ENCODE data around the gene TEKT3. TPM values are rescaled to one million over a fixed set of nuclear protein-coding genes. Genes with fewer than 3 reads are reported as not detected.

TEKT3 gene
- under 1 TPM in 1 of 2 experiments, not detected in 1; 0.25 TPM for total RNA-seq

DNA sequence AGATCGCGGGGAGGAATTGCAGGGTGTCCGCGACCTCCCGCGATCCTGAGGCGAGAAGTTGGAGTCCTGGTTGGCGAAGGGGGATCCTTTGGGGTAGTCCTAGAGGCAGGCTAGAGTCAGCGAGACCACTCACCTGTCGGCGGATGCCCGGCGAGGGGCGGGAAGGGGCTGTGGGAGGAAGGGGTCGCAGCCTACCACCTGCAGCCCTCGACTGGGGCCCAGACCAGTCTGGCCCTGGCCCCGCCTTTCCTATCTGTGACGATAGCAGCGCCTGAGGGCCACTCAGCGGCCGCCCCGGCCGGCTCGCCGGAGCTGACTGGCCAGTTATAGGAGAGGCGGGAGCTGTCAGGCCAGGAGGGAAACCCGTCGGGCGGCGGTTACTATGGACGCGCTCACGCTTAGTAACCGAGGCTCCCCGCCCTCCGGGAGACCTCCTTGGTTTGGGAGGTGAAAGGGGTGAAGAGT lies at the start of gene TEKT3:
TEKT3 (minus strand) TSS at position 213 of the 465 bp plus-strand sequence. CDS start 10,012 bp downstream, outside the sequence.
- H3K27me3 Mint-ChIP-seq = peaks cover 50% of the 10 kb centered on the region
- POLR2A ChIA-PET = no interaction called here
- no peaks in the 10 kb centered on the region for H3K36me3 Mint-ChIP-seq (ENCODE audit: low read depth)
- DNase-seq = no peak
- H3K9me3 Mint-ChIP-seq = no peaks in the 10 kb centered on the region
- H3K27ac Mint-ChIP-seq = no peak within 1 kb of the TSS
- no peak within 1 kb of the TSS for H3K4me3 Mint-ChIP-seq
- CTCF ChIA-PET = interaction anchor here (0.7 kb wide), 1 partner anchor 36 kb away, joined by 3 read pairs; no protein-coding TSS in a partner anchor
- peaks cover 5% of the 10 kb centered on the region for H3K4me1 Mint-ChIP-seq

DNA sequence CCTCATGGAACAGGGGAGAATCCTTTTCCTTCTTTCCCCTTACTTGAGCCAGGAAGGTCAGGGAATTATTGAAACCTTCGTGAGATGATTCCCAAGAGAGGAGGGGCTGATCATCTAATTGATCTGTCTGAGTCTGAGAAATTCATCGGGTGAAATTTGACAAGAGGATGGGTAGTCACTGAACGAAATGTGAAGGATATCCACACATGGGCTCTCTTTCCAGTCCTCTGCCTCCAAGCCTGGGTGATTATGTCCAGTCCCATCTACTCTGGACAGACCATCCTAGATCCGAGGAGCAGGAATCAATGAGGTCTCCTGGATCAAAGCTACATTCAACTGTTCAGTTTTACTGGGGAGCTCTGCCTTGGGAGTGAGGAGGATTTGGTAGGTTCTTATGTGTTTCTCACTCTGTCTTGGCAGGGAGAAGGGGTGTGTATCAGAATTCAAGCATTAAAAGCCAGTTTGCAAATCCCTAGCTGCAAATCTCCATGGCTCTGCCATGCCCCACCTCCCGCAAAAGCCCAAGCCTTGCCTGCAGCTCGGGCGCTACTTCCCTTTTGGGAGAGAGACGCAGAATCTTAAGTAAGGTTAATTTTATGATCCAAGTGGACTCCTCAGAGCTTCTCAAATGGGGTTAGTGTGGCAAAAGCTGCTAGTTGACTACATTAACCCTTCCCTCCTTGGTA lies 47.1 kb upstream of the TEKT3 start:
- no peaks in the 10 kb centered on the region for H3K9me3 Mint-ChIP-seq
- H3K27me3 Mint-ChIP-seq = peaks cover 4% of the 10 kb centered on the region
- POLR2A ChIA-PET = no interaction called here
- DNase-seq = no peak
- CTCF ChIA-PET = no interaction called here
- H3K36me3 Mint-ChIP-seq (ENCODE audit: low read depth) = no peaks in the 10 kb centered on the region
- no peak overlapping the region for H3K4me3 Mint-ChIP-seq
- no peak overlapping the region for H3K27ac Mint-ChIP-seq
- H3K4me1 Mint-ChIP-seq = no peaks in the 10 kb centered on the region

DNA sequence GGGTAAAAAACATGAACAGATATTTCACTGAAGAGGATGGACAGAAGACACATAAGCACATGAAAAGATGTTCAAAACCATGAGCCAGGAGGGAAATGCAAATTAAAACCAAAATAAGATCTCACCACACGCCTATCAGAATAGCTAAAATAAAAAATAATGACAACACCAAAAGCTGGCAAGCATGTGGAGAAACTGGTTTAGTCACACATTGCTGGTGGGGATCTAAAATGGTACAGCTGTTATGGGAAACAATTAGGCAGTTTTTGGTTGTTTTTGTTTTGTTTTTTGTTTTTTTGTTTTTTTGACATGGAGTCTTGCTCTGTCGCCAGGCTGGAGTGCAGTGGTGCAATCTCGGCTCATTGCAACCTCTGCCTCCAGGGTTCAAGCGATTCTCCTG lies 44.7 kb upstream of the TEKT3 start:
- Mint-ChIP-seq H3K4me3 (no peak overlapping the region), H3K9me3 (no peaks in the 10 kb centered on the region), H3K36me3 (ENCODE audit: low read depth) (no peaks in the 10 kb centered on the region), H3K4me1 (no peaks in the 10 kb centered on the region), H3K27ac (no peak overlapping the region), H3K27me3 (peaks cover 6% of the 10 kb centered on the region)
- ChIA-PET POLR2A (no interaction called here), CTCF (no interaction called here)
- no peak for DNase-seq

DNA sequence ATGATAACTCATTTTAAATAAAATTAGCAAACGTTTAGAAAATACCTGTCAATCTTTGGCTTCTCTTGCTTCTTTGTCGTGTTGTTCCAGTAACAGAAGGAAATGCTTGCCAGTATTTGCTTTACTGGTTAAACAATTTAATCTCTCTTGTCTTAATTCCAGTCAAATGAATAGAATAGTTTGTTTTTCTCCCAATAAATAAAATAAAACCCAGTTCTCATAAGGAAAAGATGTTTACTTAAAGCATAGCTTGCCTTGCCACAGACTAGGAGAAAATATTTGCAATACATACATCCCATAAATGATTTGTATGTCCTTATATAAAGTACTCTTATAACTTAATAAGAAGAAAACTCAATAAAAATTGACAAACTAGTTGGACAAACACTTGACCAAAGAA lies 43.9 kb upstream of the TEKT3 start:
- no peaks in the 10 kb centered on the region for H3K4me1 Mint-ChIP-seq
- H3K36me3 Mint-ChIP-seq (ENCODE audit: low read depth) = no peaks in the 10 kb centered on the region
- H3K27ac Mint-ChIP-seq = no peak overlapping the region
- DNase-seq = no peak
- POLR2A ChIA-PET = no interaction called here
- no peak overlapping the region for H3K4me3 Mint-ChIP-seq
- CTCF ChIA-PET = interaction anchor here (0.6 kb wide), 1 partner anchor 946 kb away, joined by 3 read pairs; no protein-coding TSS in a partner anchor
- peaks cover 6% of the 10 kb centered on the region for H3K27me3 Mint-ChIP-seq
- no peaks in the 10 kb centered on the region for H3K9me3 Mint-ChIP-seq

DNA sequence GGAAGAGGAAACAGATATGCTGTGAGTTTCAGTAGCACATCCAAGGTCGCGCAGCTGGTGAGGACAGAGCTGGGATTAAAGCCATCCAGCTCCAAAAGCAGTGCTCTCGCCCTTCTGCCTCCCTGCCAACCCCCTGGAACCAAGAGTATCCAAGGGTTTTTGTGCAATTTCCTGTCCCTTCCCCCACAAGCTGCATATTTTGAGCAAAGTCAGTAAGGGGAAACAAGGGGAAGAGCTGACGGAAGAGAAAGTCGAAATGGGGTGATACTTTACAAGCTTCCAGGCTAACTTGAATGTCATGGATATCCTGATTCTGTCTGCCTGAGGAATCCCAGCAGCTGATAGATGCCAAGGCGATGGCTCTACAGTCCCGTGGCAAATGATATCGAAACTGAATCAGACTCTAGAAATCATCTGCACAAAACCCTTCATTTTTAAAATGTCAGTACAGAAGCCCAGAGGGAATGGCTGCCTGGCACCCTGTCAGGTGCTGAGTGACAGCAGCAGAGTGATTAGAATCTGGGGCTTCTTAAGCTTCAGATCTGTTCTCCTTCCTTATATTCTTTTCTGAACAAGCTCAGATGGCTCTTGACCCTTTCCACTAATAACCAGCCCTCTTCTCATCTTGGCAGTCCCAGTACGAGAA lies 42.9 kb upstream of the TEKT3 start:
- Mint-ChIP-seq H3K36me3 (ENCODE audit: low read depth) (no peaks in the 10 kb centered on the region), H3K9me3 (no peaks in the 10 kb centered on the region), H3K4me3 (no peak overlapping the region), H3K27ac (no peak overlapping the region), H3K4me1 (no peaks in the 10 kb centered on the region), H3K27me3 (peaks cover 6% of the 10 kb centered on the region)
- DNase-seq = no peak
- CTCF ChIA-PET = no interaction called here
- POLR2A ChIA-PET = no interaction called here

DNA sequence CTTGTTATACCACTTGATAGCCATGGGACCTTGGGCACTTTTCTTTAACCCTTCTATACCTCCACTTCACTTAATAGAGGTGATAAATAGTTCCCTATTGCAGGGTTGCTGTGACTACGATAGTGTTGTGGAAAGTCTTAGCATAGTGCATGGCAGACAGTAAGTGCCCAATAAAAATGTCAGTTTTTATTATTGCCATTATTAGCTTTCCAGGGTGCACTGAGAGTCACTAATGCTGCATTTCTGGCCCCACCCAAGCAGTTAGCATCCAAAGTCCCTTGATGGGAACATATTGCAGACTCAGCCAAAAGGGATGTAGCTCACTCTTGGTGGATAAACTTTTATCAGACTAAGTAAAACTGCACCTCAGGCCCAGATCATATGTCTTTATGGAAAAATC lies 41.5 kb upstream of the TEKT3 start:
- Mint-ChIP-seq H3K4me1 (no peaks in the 10 kb centered on the region), H3K27ac (no peak overlapping the region), H3K9me3 (no peaks in the 10 kb centered on the region), H3K27me3 (peaks cover 5% of the 10 kb centered on the region), H3K36me3 (ENCODE audit: low read depth) (no peaks in the 10 kb centered on the region), H3K4me3 (no peak overlapping the region)
- POLR2A ChIA-PET = no interaction called here
- CTCF ChIA-PET = no interaction called here
- DNase-seq = no peak

DNA sequence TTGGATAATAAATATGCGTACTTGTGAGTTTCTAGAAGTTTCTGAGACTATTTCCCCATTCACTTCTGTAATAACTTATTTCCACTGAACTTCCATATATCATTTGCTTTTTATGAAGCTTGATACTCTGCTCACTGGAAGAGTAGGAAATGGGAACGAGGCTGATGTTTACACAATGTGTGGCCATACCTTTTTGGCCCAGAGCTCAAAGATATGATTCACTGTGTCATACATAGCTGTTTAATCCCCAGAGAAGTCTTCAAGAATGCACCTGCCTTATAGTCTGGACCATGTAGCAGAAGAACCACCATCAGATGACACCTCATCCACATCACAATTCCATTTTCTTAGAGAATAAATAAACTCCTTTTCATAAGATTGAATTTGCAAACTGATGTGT lies 40.3 kb upstream of the TEKT3 start:
- Mint-ChIP-seq H3K4me1 (no peaks in the 10 kb centered on the region), H3K9me3 (no peaks in the 10 kb centered on the region), H3K4me3 (no peak overlapping the region), H3K27ac (no peak overlapping the region), H3K27me3 (peaks cover 3% of the 10 kb centered on the region), H3K36me3 (ENCODE audit: low read depth) (no peaks in the 10 kb centered on the region)
- CTCF ChIA-PET = no interaction called here
- POLR2A ChIA-PET = no interaction called here
- DNase-seq = no peak

DNA sequence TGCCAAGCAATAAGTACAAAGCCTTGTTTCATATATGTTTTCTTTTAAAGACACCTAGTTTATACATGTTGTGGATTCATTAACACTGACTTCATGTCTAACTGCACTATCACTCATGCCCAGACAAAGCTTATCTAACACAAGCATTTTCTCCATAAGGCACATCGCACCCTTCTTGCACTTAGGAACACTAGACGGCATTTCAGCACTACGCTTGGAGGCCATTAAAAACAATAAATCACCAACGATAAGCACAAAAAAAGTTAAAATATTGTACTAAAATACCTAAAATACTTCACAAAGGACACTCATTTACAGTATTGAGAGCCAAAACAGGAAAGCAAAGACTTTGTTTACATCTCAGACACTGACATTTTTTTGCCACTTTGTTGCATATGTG lies 39.0 kb upstream of the TEKT3 start:
- POLR2A ChIA-PET = no interaction called here
- Mint-ChIP-seq H3K27me3 (peaks cover 2% of the 10 kb centered on the region), H3K36me3 (ENCODE audit: low read depth) (no peaks in the 10 kb centered on the region), H3K4me1 (no peaks in the 10 kb centered on the region), H3K27ac (no peak overlapping the region), H3K9me3 (no peaks in the 10 kb centered on the region), H3K4me3 (no peak overlapping the region)
- DNase-seq = no peak
- CTCF ChIA-PET = no interaction called here

DNA sequence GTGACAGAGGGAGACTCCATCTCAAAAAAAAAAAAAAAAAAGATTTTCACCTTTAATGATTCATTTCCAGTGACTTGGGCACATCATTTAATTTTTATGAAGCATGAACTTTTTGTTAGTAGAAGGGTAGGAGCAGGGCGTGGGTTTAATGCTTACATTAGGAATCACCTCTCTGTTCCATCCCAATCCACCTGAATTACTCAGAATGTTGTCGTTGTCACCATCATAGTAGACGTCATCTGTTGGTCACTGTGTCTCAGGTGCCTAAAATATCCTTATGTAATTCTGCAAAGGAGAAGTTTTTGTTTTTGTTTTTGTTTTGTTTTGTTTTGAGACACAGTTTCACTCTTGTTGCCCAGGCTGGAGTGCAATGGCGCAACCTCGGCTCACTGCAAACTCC lies 38.3 kb upstream of the TEKT3 start:
- POLR2A ChIA-PET = no interaction called here
- DNase-seq = no peak
- Mint-ChIP-seq H3K27me3 (peaks cover 2% of the 10 kb centered on the region), H3K4me3 (no peak overlapping the region), H3K9me3 (no peaks in the 10 kb centered on the region), H3K27ac (no peak overlapping the region), H3K4me1 (no peaks in the 10 kb centered on the region), H3K36me3 (ENCODE audit: low read depth) (no peaks in the 10 kb centered on the region)
- CTCF ChIA-PET = no interaction called here

DNA sequence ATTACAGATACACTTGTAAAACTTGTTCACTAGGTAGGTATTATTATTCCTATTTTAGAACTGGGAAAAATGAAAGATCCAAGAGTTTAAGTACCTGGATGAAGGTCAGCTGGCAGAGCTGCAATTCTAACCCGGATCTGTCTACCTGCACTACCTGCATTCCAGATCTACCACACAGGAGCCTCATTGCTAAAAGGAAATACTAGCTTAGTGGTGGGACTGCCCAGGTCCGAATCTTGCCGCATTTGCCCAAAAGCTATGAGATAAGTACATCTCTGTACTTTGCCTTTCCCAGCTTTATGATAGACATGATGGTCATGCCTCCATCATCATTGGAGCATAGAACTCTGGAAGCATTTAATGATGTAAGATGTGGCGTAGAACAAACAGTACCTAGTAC lies 36.8 kb upstream of the TEKT3 start:
- no peak for DNase-seq
- no peak overlapping the region for H3K4me3 Mint-ChIP-seq
- H3K27me3 Mint-ChIP-seq = peaks cover under 1% of the 10 kb centered on the region
- H3K4me1 Mint-ChIP-seq = no peaks in the 10 kb centered on the region
- CTCF ChIA-PET = no interaction called here
- H3K27ac Mint-ChIP-seq = no peak overlapping the region
- no peaks in the 10 kb centered on the region for H3K9me3 Mint-ChIP-seq
- H3K36me3 Mint-ChIP-seq (ENCODE audit: low read depth) = no peaks in the 10 kb centered on the region
- POLR2A ChIA-PET = no interaction called here

DNA sequence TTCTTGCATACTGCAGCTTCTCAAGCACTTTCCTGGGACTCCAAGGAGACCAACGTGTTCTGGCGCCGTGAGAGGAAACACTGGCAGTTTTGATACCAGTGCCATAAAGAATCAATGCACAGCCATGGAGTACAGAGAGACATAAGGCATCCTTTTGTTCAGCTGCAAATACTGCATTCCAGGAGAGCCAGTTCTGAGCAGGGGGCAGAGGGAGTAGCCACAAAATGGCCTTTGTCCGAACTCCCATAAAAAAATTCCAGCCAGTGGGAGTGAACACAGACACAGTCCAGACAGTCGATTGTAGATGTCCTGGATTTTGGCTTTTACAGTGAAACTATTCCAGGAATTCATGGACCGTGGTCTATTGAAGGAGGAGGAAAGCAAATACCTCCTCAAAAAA lies 36.2 kb upstream of the TEKT3 start:
- H3K27me3 Mint-ChIP-seq = no peaks in the 10 kb centered on the region
- no peak overlapping the region for H3K27ac Mint-ChIP-seq
- H3K36me3 Mint-ChIP-seq (ENCODE audit: low read depth) = no peaks in the 10 kb centered on the region
- DNase-seq = no peak
- no peak overlapping the region for H3K4me3 Mint-ChIP-seq
- H3K9me3 Mint-ChIP-seq = no peaks in the 10 kb centered on the region
- no peaks in the 10 kb centered on the region for H3K4me1 Mint-ChIP-seq
- POLR2A ChIA-PET = no interaction called here
- CTCF ChIA-PET = no interaction called here

DNA sequence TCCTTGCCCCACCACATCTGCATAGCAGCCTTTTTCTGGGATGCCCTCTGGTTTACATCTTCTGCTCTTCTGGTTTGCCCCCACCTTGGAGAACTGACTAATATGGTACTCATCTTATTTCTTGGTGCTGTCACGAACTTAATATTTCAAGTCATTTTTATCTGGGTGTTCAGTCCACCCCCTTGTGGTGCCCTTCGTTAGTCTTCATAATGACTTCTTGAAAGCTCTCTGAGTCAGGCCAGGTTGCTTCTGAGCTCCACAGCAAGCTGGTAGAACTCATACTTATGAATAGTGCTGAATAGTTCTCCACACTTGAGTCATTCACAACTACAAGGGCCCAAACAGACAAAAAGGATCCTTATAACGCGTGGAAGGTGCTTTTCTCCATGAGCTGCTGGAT lies 35.8 kb upstream of the TEKT3 start:
- no peak overlapping the region for H3K4me3 Mint-ChIP-seq
- no peaks in the 10 kb centered on the region for H3K36me3 Mint-ChIP-seq (ENCODE audit: low read depth)
- H3K9me3 Mint-ChIP-seq = no peaks in the 10 kb centered on the region
- no peak overlapping the region for H3K27ac Mint-ChIP-seq
- ChIA-PET CTCF (no interaction called here), POLR2A (no interaction called here)
- H3K27me3 Mint-ChIP-seq = no peaks in the 10 kb centered on the region
- no peak for DNase-seq
- H3K4me1 Mint-ChIP-seq = no peaks in the 10 kb centered on the region

DNA sequence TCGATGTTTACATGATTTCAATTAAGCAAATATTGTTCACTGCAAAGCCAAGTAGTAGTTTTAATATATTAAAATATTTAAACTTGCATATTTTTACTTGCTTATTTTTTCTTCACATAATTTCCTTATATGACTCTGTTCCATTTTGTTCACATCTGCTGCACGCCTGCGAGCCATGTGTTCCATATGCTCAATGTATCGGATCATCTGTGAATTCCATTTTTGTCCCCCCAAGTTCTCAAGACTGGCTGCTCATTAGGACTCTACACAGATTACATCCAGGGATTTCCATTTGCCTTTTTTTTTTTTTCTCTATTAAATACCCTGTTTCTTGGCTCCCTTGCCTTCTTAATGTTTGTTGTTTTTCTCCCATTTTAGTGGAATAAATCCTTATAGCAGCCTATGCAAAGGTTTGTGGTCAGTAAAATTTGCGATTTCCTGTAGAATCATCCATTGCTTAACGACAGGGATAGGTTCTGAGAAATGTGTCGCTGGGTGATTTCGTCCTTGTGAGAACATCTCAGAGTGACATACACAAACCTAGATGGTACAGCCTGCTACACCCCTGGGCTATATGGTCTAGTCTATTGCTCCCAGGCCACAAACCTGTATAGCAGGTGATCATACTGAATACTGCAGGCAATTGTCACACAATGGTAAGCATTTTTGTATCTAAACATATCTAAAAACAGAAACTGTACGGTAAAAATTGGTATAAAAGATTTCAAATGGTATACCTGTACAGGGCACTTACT lies 30.2 kb upstream of the TEKT3 start:
- peaks cover 2% of the 10 kb centered on the region for H3K27me3 Mint-ChIP-seq
- CTCF ChIA-PET = no interaction called here
- H3K4me1 Mint-ChIP-seq = no peaks in the 10 kb centered on the region
- no peak for DNase-seq
- H3K36me3 Mint-ChIP-seq (ENCODE audit: low read depth) = no peaks in the 10 kb centered on the region
- no peaks in the 10 kb centered on the region for H3K9me3 Mint-ChIP-seq
- POLR2A ChIA-PET = no interaction called here
- no peak overlapping the region for H3K4me3 Mint-ChIP-seq
- H3K27ac Mint-ChIP-seq = no peak overlapping the region

DNA sequence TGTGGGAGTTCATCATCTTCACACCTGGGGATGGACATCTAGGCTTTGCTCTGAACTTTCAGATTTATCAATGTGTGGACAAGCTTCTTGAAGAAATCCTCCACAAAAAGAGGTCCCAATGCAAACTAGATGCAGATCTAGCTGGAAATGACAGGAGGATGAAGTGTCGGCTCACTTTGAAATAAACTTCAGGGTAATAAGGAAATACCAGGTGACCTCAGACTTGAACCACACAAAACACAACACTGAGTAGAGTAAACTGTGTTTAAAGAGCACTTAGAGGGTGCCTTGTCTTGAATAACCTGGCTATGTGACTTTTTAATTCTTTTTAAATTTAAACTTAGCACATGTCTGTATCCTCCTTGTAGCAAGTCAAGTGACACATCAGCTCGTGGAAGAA lies 27.2 kb upstream of the TEKT3 start:
- no peaks in the 10 kb centered on the region for H3K4me1 Mint-ChIP-seq
- no peaks in the 10 kb centered on the region for H3K9me3 Mint-ChIP-seq
- ChIA-PET POLR2A (no interaction called here), CTCF (no interaction called here)
- H3K36me3 Mint-ChIP-seq (ENCODE audit: low read depth) = no peaks in the 10 kb centered on the region
- no peak for DNase-seq
- H3K27ac Mint-ChIP-seq = no peak overlapping the region
- no peak overlapping the region for H3K4me3 Mint-ChIP-seq
- peaks cover 2% of the 10 kb centered on the region for H3K27me3 Mint-ChIP-seq
